Upper lobe of left lung (tissue), 6 donors: ENCODE results near the gene ALG9. TPM values are rescaled to one million over a fixed set of nuclear protein-coding genes. Genes with fewer than 3 reads are reported as not detected.
A peak's percentile ranks its signal among the peaks of the same experiment; 100 is the strongest.

Experiments
- ATAC-seq, 2 donors: fragments of 200-7000 bp; cut with Tn5 transposase; one replicate each; pipeline ENCODE4 v1.9.1; 2022; ENCODE audit warnings: mild to moderate bottlenecking in 2 of 2, moderate library complexity in 2 of 2; ENCODE audit not compliant: low FRiP score in 2 of 2
- DNase-seq, 2 donors: peaks; one replicate each; pipeline ENCODE4 v3.0.0-alpha.2; 2019 to 2020
- H3K27ac ChIP-seq, 4 donors: fragments of 200-600 bp; sonication (generic); one replicate each; pipeline ENCODE4 v1.5.1; 2016 to 2019
- H3K27me3 ChIP-seq, 4 donors: fragments of 200-600 bp; sonication (generic); one replicate each; pipeline ENCODE4 v1.5.1; 2017 to 2019
- H3K36me3 ChIP-seq, 4 donors: fragments of 200-600 bp; sonication (generic); one replicate each; pipeline ENCODE4 v1.5.1; 2016 to 2019
- H3K4me1 ChIP-seq, 4 donors: fragments of 200-600 bp; sonication (generic); one replicate each; pipeline ENCODE4 v1.5.1; 2018 to 2019
- H3K4me3 ChIP-seq, 4 donors: fragments of 200-600 bp; sonication (generic); one replicate each; pipeline ENCODE4 v1.5.1; 2017 to 2019; ENCODE audit warnings: mild to moderate bottlenecking in 2 of 4, moderate library complexity in 1 of 4
- H3K9me3 ChIP-seq, 4 donors: fragments of 200-600 bp; sonication (generic); one replicate each; pipeline ENCODE4 v1.5.1; 2018 to 2019
- EP300 ChIP-seq, 4 donors: sonication (generic); formaldehyde crosslinking; IDR thresholded peaks; one replicate each; pipeline ENCODE4 v1.5.1; 2017; ENCODE audit warnings: antibody characterized with exemption in 4 of 4, control low read depth in 2 of 4
- POLR2A ChIP-seq, 4 donors: fragments of 450-650 bp; IDR thresholded peaks; one replicate each; pipeline ENCODE4 v1.5.1; 2016 to 2017; ENCODE audit warnings: antibody characterized with exemption in 4 of 4, mild to moderate bottlenecking in 2 of 4
- POLR2AphosphoS5 ChIP-seq, 2 donors: sonication (generic); formaldehyde crosslinking; IDR thresholded peaks; one replicate each; pipeline ENCODE4 v1.5.1; 2017; ENCODE audit warnings: antibody characterized with exemption in 2 of 2
- WGBS, 2 donors: methylation state at CpG; one replicate each; pipeline ENCODE4 v1.1.5; 2017 to 2018; 5-methylcytosine and 5-hydroxymethylcytosine counted together
- total RNA-seq, 6 donors: library from RNA; depleted of rRNA in 4 of 6; stranded (reverse); fragments of >200 nt in 4 of 6; gene quantifications; one replicate each; pipeline versions ENCODE4 v1.1.0 to v1.2.1, GENCODE V29; 2016 to 2021
- TF ChIP-seq, protein P1 (sequence below), 6 experiments: fragments of 450-650 bp in 4 of 6; fragments of 200-600 bp in 2 of 6; sonication (generic) in 2 of 6; IDR thresholded peaks; one replicate each; pipeline ENCODE4 v1.5.1; 2016 to 2019; ENCODE audit warnings: antibody characterized with exemption in 6 of 6
- donor health status: DM: no; HTN: no; CAD: no; lungs with moderate emphysema.
- donor health status: DM: no; HTN: yes; CAD: no; lungs with severe emphysema.

ALG9 gene
- total RNA-seq, 6 donors from 2014 or later = 15.7 to 34.8 (median 20.9) TPM

DNA sequence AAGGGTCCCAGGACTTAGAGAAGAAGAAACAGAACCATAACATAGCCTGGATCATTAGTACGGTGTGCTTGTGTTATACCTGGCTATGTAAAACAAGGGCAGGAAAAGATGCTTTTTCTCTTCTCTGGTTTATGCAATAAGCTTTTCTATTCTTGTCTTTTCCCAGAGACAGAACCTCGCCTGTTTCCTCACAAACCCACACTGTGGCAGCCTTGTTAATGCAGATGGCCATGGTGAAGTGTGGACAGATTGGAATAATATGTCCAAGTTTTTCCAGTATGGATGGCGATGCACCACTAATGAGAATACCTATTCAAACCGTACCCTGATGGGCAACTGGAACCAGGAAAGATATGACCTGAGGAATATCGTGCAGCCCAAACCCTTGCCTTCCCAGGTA, 10.8 kb upstream of the ALG9 start:
- Histone ChIP-seq H3K4me1 (peaks cover 6 to 20% (median 13%) of the 10 kb centered on the region in 4 donors), H3K9me3 (no peaks in the 10 kb centered on the region), H3K4me3 (no peak overlapping the region), H3K36me3 (peaks cover 0 to 4% (median 0%) of the 10 kb centered on the region in 4 donors), H3K27me3 (no peaks in the 10 kb centered on the region), H3K27ac (no peak overlapping the region)
- no peak for ATAC-seq
- DNase-seq = no peak
- no peak for TF ChIP-seq POLR2AphosphoS5 (IDR thresholded peaks at IDR 0.05)
- WGBS, 2 donors = 85% methylated on average over 5 of the region's 5 CpGs

DNA sequence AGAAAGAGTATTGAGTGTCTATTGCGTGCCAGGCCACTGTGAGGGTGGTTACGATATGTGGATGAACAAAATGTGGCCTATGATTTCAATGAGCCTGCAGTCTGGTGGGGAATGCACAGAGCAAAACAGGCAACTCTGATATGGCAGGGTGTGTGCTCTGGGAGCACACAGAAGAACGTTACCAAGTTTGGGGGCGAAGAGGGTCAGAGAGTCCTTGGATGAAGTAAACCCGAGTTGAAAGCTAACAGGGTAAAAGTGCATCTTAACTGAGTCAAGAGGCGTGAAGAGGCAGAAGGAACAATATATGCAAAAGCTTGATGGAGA, 8.2 kb upstream of the ALG9 start:
- peak overlapping the region in 3 of 4 donors; percentile 50 to 62 (median 58) for H3K4me3 ChIP-seq
- H3K4me1 ChIP-seq = peaks cover 6 to 20% (median 13%) of the 10 kb centered on the region in 4 donors
- H3K27ac ChIP-seq = peak overlapping the region; percentile 89 to 96 (median 92)
- no peaks in the 10 kb centered on the region for H3K27me3 ChIP-seq
- no peaks in the 10 kb centered on the region for H3K9me3 ChIP-seq
- DNase-seq = no peak
- WGBS, 2 donors = 38 to 41% methylated on average over 6 of the region's 6 CpGs
- ATAC-seq = no peak
- TF ChIP-seq EP300 (IDR thresholded peaks at IDR 0.05) (no peak), POLR2A (IDR thresholded peaks at IDR 0.05) (peak in 1 of 4 donors; percentile 9)
- H3K36me3 ChIP-seq = peaks cover 0 to 8% (median 2%) of the 10 kb centered on the region in 4 donors

DNA sequence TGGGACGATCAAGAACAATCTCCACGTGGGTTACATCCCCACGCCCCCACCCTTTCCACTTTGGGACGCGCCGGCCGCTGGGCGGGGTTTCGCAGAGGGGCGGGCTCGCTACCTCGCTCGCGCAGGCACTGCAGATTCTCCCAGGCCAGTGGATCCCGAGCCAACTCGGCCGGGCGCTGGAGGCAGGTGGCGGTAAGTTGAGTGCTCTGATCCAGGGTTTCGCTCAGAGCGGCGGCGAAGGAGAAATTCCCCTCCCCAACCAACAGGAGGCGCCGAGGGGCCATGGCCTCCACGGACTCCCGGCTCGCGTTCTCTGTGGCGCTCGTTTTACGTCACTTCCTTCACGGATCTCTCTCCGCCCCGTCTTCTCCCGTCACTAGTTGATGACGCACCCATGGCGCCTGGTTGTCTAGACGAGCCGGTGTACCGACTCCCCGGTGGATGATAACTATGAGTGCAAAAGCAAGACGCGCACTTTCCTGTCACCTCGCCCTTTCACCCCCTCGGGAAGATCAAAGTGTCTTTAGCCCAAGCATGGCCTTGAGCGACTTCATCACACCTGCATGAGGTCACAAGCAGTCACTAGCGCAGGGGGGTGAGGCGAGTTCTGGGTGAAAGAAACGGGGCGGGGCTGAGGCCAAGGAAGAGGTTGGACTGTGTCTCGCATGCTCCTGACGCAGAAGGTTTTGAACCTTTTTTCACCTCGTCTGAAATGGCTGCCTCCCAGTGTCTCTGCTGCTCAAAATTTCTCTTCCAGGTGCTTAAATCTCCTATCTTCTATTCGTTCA, 7.7 kb upstream of the ALG9 start, which contains the start of the genes CFAP68 and FDXACB1:
Gene CFAP68, plus strand, starts transcription at position 693 of the 788 bp plus-strand sequence. Its CDS starts 20 bp downstream, at position 713.
Gene FDXACB1, minus strand, starts transcription at position 317 of the 788 bp plus-strand sequence. Its CDS starts 33 bp downstream, at position 284.
- no peaks in the 10 kb centered on the region for H3K9me3 ChIP-seq
- TF ChIP-seq POLR2A (IDR thresholded peaks at IDR 0.05) = peak in 3 of 4 donors; percentile 31 to 82 (median 63)
- TF ChIP-seq, protein P1, sequence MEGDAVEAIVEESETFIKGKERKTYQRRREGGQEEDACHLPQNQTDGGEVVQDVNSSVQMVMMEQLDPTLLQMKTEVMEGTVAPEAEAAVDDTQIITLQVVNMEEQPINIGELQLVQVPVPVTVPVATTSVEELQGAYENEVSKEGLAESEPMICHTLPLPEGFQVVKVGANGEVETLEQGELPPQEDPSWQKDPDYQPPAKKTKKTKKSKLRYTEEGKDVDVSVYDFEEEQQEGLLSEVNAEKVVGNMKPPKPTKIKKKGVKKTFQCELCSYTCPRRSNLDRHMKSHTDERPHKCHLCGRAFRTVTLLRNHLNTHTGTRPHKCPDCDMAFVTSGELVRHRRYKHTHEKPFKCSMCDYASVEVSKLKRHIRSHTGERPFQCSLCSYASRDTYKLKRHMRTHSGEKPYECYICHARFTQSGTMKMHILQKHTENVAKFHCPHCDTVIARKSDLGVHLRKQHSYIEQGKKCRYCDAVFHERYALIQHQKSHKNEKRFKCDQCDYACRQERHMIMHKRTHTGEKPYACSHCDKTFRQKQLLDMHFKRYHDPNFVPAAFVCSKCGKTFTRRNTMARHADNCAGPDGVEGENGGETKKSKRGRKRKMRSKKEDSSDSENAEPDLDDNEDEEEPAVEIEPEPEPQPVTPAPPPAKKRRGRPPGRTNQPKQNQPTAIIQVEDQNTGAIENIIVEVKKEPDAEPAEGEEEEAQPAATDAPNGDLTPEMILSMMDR (IDR thresholded peaks at IDR 0.05) = peak; percentile 93 to 99 (median 99)
- peak in 1 of 4 donors; percentile 40 for TF ChIP-seq EP300 (IDR thresholded peaks at IDR 0.05)
- peak; percentile 86 to 94 for TF ChIP-seq POLR2AphosphoS5 (IDR thresholded peaks at IDR 0.05)
- peak within 1 kb of the TSS; percentile 89 to 96 (median 92) for H3K27ac ChIP-seq
- DNase-seq (peak; percentile 97 to 98), ATAC-seq (peak; percentile 97 to 98)
- no peaks in the 10 kb centered on the region for H3K27me3 ChIP-seq
- H3K4me3 ChIP-seq = peak within 1 kb of the TSS; percentile 50 to 62 (median 58)
- H3K4me1 ChIP-seq = peaks cover 6 to 20% (median 13%) of the 10 kb centered on the region in 4 donors
- peaks cover 0 to 8% (median 2%) of the 10 kb centered on the region in 4 donors for H3K36me3 ChIP-seq
- 0 to 1% methylated on average over 22 to 49 of the region's 55 CpGs for WGBS, 2 donors

DNA sequence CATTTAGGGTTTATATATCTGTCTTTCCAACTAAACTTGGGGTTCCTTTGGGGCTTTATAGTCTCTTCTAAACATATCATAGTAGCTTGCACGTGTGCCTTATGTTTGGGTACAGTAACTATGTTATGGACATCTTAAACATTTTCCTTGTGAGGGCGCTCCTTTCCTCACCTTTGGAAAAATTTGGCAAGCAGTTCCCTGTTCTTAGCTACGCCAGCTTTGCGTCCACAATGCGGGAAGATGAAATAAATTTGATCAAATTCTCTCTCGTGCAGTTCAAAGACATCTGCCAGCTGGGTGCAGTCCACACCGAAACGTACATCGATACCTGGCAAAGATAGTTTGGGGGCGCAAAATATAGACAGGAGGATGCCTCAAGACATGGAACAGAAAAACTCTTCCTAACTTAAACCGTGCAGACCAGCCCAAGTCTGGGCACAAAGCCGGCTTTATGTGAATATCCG, 7.0 kb upstream of the ALG9 start:
- WGBS, 2 donors = 1 to 2% methylated on average over 13 of the region's 13 CpGs
- H3K27ac ChIP-seq = peak overlapping the region; percentile 89 to 96 (median 92)
- no peaks in the 10 kb centered on the region for H3K9me3 ChIP-seq
- no peaks in the 10 kb centered on the region for H3K27me3 ChIP-seq
- no peak for DNase-seq
- peaks cover 6 to 20% (median 13%) of the 10 kb centered on the region in 4 donors for H3K4me1 ChIP-seq
- TF ChIP-seq POLR2A (IDR thresholded peaks at IDR 0.05) = no peak
- H3K36me3 ChIP-seq = peaks cover 0 to 8% (median 2%) of the 10 kb centered on the region in 4 donors
- peak overlapping the region; percentile 50 to 62 (median 58) for H3K4me3 ChIP-seq
- no peak for ATAC-seq

DNA sequence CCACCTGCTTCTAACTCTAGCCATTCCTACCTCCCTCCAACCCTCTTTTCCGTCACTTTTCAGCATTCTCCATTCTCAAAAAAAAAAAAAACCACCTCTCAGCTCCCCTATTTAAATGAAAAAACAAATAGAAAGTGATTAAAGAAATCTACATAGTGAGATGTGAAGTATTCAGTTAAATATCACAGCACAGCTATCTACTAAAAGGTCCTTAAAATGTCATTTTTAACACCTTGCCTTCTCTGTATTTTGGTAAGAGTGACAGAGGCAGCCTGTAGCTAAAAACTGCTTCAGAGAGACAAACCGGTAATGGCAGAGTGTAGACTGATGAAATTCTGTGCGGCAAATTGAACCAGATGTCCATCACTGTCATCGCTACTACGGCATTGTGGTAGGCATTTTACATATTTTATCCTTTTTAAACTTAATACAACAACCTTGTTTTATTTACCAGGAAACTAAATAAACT, 346 bp upstream of the ALG9 start:
- 64 to 69% methylated on average over 5 of the region's 5 CpGs for WGBS, 2 donors
- ATAC-seq (no peak), DNase-seq (no peak)
- Histone ChIP-seq H3K4me1 (peaks cover 9 to 21% (median 14%) of the 10 kb centered on the region in 4 donors), H3K27me3 (no peaks in the 10 kb centered on the region), H3K36me3 (peaks cover 2 to 28% (median 7%) of the 10 kb centered on the region in 4 donors), H3K27ac (peak overlapping the region; percentile 84 to 95 (median 93)), H3K9me3 (no peaks in the 10 kb centered on the region), H3K4me3 (peak overlapping the region; percentile 84 to 98 (median 94))
- TF ChIP-seq EP300 (IDR thresholded peaks at IDR 0.05) = no peak
- TF ChIP-seq POLR2A (IDR thresholded peaks at IDR 0.05) = no peak
- no peak for TF ChIP-seq POLR2AphosphoS5 (IDR thresholded peaks at IDR 0.05)
- TF ChIP-seq, protein P1 (IDR thresholded peaks at IDR 0.05) = no peak

DNA sequence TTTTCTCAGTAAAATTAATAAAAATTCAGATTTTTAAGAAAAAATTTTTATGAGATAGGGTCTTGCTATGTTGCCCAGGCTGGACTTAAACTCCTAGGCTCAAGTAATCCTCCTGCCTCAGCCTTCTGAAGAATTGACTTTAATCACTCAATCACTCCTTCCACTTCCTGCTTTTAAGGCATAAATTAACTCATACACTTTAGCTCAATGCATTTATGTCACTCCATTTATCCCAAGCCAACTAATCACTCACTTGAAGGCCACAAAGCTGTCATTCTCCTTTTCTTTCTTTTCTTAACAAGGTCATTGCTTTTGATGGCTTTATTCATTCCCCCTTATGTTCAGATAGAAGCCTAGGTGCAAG, 877 bp downstream of the ALG9 start:
- Histone ChIP-seq H3K27me3 (no peaks in the 10 kb centered on the region), H3K4me3 (peak overlapping the region; percentile 84 to 98 (median 94)), H3K9me3 (no peaks in the 10 kb centered on the region), H3K36me3 (peaks cover 5 to 37% (median 9%) of the 10 kb centered on the region in 4 donors), H3K27ac (peak overlapping the region in 3 of 4 donors; percentile 84 to 95 (median 95)), H3K4me1 (peaks cover 9 to 21% (median 14%) of the 10 kb centered on the region in 4 donors)
- ATAC-seq (no peak), DNase-seq (no peak)
- TF ChIP-seq EP300 (IDR thresholded peaks at IDR 0.05) = no peak
- TF ChIP-seq POLR2AphosphoS5 (IDR thresholded peaks at IDR 0.05) = no peak
